Measurements from ENCODE around the gene CDT1. TPM values are rescaled to one million over a fixed set of nuclear protein-coding genes. Genes with fewer than 3 reads are reported as not detected.
A peak's percentile ranks its signal among the peaks of the same experiment; 100 is the strongest.

CDT1 gene
- polyA plus RNA-seq, 1 experiment = 1.2 TPM

DNA sequence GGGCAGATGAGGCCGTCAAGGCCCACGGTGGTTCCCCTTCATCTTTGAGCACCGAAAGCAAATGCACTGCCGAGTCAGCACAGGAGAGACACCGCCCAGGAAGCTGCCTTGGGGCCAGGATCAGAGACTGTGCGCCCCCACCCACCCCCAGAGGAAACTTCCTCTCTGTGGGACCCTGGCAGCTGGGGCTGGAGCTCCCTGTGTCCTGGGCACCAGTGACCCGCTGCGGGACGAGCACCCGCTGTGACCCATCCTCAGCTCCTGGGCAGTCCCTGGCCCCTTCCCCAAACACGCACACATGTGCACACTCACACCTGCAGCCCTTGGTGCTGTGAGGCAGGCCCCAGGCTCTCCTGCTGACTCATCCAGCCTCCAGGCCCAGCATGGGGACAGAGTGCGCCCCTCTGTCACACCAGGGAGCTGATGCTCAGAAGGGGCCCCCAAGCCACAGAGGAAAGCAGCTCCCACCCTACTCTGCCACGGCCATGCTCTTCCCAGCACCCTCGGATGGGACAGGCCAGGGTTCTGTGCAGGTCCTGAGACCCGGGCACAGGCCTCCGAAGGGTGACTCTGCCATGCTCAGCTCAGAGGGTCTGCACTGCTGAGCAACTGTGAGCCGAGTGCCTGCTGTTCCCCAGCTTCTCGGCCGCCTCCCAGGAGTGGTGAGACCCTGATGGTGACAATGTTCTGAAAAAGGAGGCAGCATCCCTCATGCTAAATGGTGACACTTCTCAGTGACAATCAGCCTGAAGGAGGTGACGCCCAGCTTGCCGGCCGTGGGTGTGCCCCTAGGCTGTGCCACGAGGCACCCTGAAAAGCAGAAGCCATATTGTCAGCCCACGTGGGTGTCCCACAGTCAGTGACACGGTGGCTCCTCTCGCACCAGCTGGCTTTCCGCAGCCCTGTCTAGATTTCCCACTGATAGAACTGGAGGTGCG, 22.2 kb upstream of the CDT1 start:
- TF ChIP-seq CTCF (IDR thresholded peaks at IDR 0.05; ENCODE audit: low read depth, low read length) = no peak
- H3K4me3 ChIP-seq (ENCODE audit: low read depth, low read length) = no peak overlapping the region
- ChIA-PET POLR2A (interaction anchor here (3.6 kb wide), 1 partner anchor 8 kb away, joined by 20 read pairs; no protein-coding TSS in a partner anchor), CTCF (interaction anchor here (1.4 to 2.6 kb wide), 4 partner anchors 26 to 77 kb away, joined by 3 to 19 read pairs (median 7); no protein-coding TSS in a partner anchor)
- H3K27ac ChIP-seq (ENCODE audit: low read depth, low read length) = peak overlapping the region; percentile 52
- no peak for DNase-seq (ENCODE audit: low read depth, low spot score)
- no peaks in the 10 kb centered on the region; the same call in 1 of the 2 replicates for H3K9me3 ChIP-seq (ENCODE audit: control insufficient read depth, insufficient read depth, low read length)
- no peaks in the 10 kb centered on the region for H3K27me3 ChIP-seq (ENCODE audit: control insufficient read depth, insufficient read depth, low read length)

DNA sequence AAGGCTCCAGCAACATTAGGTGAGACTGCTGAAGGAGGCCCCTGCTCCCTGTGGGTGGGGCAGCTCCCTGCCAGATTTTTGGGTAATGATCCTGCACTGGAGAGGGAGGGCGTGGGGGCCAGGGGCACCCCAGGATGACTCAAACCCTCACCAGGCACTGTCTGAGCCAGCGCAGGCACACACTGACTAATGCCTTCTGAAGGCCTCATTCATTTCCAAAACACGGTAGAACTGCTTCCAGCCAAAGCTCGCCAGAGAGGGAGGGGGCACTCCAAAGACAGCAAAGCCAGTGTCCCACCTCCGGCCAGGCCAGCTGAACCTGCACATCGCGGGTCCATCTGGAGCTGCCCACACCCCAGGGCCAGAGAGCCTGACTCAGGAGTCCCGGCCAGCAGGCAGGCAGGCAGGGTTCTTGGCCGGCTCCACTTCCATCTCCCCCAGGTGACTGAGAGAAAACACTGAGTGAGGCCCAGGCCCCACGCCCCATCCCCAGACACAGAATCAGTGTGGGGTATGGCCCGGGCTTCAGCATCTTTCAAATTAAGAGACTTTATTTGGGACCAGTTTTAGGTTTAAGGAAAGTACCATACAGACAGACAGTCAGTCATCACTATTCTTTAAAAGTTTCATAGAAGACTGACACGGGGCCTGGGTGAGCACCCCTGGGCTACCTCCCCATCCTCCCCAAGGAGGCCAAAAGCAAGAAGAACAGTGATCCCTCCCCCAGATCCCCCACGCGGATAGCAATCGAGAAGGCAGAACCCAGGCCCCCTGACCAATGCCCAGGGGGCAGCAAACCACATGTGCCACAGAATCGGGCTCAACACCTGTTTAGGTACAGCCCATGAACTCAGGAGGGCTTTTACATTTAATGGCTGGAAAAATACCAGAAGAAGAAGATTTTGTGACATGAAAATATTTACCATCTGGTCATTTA, 20.9 kb upstream of the CDT1 start:
- TF ChIP-seq CTCF (IDR thresholded peaks at IDR 0.05; ENCODE audit: low read depth, low read length) = no peak

GRCh38 chr16:88783391-88784073, 20.1 kb upstream of the CDT1 start:
- Histone ChIP-seq H3K4me3 (ENCODE audit: low read depth, low read length) (peak overlapping the region; percentile 75), H3K27me3 (ENCODE audit: control insufficient read depth, insufficient read depth, low read length) (no peaks in the 10 kb centered on the region), H3K27ac (ENCODE audit: low read depth, low read length) (peak overlapping the region; percentile 77), H3K9me3 (ENCODE audit: control insufficient read depth, insufficient read depth, low read length) (no peaks in the 10 kb centered on the region; the same call in 1 of the 2 replicates)
- no peak for DNase-seq (ENCODE audit: low read depth, low spot score)
- TF ChIP-seq CTCF (IDR thresholded peaks at IDR 0.05; ENCODE audit: low read depth, low read length) = no peak
- ChIA-PET POLR2A (interaction anchor here (0.6 to 3.6 kb wide), 7 partner anchors 10 to 47 kb away, joined by 3 to 35 read pairs (median 5); no protein-coding TSS in a partner anchor), CTCF (interaction anchor here (0.5 to 2.6 kb wide), 9 partner anchors 10 to 410 kb away, joined by 3 to 19 read pairs (median 4); no protein-coding TSS in a partner anchor)

More for the DNA sequence above, 20.9 kb upstream of the CDT1 start:
- Histone ChIP-seq H3K9me3 (ENCODE audit: control insufficient read depth, insufficient read depth, low read length) (no peaks in the 10 kb centered on the region; the same call in 1 of the 2 replicates), H3K27me3 (ENCODE audit: control insufficient read depth, insufficient read depth, low read length) (no peaks in the 10 kb centered on the region), H3K4me3 (ENCODE audit: low read depth, low read length) (peak overlapping the region; percentile 75), H3K27ac (ENCODE audit: low read depth, low read length) (peak overlapping the region; percentile 52)
- CTCF ChIA-PET = interaction anchor here (0.5 to 2.6 kb wide), 5 partner anchors 9 to 410 kb away, joined by 3 to 19 read pairs (median 5); no protein-coding TSS in a partner anchor
- DNase-seq (ENCODE audit: low read depth, low spot score) = no peak
- POLR2A ChIA-PET = interaction anchor here (0.7 to 3.6 kb wide), 2 partner anchors 9 to 46 kb away, joined by 5 to 20 read pairs; no protein-coding TSS in a partner anchor

DNA sequence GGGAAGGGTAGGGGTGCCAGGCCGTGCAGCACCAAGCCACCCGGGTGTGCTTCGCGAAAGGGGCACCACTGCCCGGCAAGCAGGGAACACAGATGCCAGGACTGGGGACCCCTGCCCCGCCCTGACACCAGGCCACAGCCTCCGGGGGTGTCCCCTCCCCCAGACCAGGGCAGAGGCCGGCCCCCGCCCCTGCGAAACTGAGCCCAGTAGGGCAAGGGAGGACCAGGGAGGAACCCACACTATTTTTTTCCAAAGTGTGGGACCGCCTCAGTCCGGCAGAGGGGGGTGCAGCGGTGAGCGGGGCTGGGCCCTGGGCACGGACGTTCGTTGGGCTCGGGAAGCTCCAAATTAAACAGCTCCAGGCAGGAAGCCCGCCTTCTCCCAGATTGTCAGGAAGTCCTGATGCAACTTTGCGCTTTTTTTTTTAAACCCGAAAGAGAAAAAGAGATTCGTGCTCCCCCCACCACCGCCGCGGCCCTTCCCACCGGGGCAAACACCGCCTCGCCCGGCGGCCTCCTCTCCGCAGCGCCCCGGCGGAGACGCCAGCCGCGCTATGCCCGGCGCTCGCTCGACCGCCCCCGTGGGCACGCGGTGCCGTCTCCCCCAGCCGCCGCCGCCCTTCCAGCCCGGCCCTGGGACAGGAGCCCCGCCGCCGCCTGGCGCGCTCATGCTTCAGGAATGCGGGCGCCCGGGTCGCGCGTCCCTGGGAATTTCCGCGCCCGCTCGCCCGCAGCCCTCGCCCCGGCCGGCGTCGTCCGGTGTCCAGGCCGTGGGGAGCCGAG, 19.3 kb upstream of the CDT1 start:
- Histone ChIP-seq H3K4me3 (ENCODE audit: low read depth, low read length) (peak overlapping the region; percentile 75), H3K27ac (ENCODE audit: low read depth, low read length) (peak overlapping the region; percentile 77), H3K9me3 (ENCODE audit: control insufficient read depth, insufficient read depth, low read length) (no peaks in the 10 kb centered on the region; the same call in 1 of the 2 replicates), H3K27me3 (ENCODE audit: control insufficient read depth, insufficient read depth, low read length) (no peaks in the 10 kb centered on the region)
- no peak for DNase-seq (ENCODE audit: low read depth, low spot score)
- CTCF ChIA-PET = interaction anchor here (0.6 to 2.3 kb wide), 13 partner anchors 10 to 383 kb away, joined by 3 to 6 read pairs (median 4); no protein-coding TSS in a partner anchor
- TF ChIP-seq CTCF (IDR thresholded peaks at IDR 0.05; ENCODE audit: low read depth, low read length) = peak; percentile 66
- POLR2A ChIA-PET = interaction anchor here (0.6 to 1.8 kb wide), 5 partner anchors 10 to 47 kb away, joined by 3 to 35 read pairs (median 5); no protein-coding TSS in a partner anchor

Data from AG04450 (cell line).